GM18867 (cell line): ENCODE results near the gene WFS1.

Source experiments
- ATAC-seq: cut with Tn5 transposase; IDR thresholded peaks from one replicate; pipeline ENCODE4 v1.9.1; 2021; ENCODE audit warnings: mild to moderate bottlenecking, moderate library complexity; ENCODE audit not compliant: unreplicated experiment

WFS1 gene

GRCh38 chr4:6259886-6260285 is 9.8 kb upstream of the WFS1 start:
- ATAC-seq = no peak

GRCh38 chr4:6262176-6262575 is 7.5 kb upstream of the WFS1 start:
- ATAC-seq = no peak

- no peak for ATAC-seq
Measured at GRCh38 chr4:6262847-6263487, 6.7 kb upstream of the WFS1 start.

DNA sequence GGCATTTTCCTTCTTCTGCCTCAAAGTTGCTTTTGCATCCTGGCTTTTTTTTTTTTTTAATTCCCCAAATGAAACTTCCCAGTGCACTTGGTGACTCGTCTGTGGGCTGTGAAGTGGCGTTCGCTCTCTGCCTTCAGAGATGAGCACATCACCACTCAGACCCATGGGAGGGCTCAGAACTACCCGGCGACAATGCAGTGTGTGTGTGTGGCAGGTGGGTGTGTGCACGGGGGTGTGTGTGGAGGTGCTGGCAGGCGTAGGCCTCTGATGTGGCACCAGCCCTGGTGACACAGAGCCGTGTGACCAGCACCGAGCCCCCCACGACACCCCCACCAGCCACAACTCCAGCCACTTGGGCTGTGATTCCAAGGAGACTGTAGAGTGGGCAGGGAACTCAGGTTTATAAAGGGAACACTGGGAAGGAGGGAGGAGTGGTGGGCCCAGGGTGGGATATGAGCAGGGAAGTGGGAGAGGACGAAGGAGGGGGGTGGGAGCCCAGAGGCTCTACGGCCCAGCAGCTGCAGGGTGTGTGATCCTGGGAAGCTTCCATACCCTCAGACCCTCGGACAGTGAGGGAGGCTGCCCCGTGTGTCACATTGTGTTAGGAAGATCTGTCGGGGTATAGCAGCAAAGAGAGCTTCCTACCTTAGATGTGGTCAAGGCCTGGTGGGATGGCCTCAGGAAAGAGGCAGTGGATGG is 6.0 kb upstream of the WFS1 start:
- ATAC-seq = no peak

- no peak for ATAC-seq
Measured at GRCh38 chr4:6264225-6264540, 5.5 kb upstream of the WFS1 start.

GRCh38 chr4:6265546-6265945 is 4.1 kb upstream of the WFS1 start:
- ATAC-seq = no peak

GRCh38 chr4:6267573-6267972 is 2.1 kb upstream of the WFS1 start:
- ATAC-seq = no peak

DNA sequence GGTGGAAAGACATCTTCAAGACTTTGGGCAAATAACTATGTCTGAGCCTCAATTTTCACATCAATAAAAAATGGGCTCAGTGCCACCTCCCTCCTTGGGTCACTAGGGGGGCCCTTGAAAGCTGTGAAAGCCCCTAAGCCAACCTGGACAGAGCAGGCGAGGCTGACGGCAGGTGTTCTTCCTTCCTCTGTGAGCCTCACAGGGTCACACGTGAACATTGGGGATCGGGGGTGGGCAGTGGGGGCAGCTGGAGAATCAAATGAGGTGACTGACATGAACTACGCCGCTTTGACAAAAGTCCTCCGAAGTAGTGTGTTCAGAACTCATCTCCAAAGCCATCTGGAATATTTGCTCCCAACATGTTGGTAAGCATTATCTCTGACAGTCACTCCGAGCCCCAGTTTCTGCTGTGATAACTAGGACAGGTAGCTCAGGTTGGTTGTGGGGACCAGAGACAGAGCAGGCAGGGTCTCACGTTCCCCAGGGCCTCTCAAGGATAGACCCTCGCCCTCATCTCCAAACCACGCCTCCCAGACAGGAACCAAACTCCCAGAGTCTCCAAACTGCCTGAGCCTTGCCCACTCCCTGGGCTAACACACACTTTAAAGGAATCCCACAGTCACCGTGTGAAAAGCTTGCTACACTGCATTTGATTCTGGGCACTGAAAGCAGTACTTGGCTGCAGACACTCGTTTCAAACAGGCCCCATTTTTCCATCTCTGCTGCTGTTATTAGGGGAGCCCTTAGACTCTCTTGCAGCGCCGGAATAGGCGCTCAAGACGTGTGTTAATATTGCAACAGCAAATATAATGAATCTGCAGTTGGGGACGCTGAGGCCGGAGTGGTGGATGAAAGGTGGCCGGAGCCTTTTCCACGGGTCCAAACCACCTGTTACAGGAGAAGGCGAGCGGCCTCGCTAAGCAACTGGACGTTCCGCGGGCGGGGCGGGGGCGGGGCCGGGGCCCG is 717 bp upstream of the WFS1 start:
- peak; percentile 13 for ATAC-seq

DNA sequence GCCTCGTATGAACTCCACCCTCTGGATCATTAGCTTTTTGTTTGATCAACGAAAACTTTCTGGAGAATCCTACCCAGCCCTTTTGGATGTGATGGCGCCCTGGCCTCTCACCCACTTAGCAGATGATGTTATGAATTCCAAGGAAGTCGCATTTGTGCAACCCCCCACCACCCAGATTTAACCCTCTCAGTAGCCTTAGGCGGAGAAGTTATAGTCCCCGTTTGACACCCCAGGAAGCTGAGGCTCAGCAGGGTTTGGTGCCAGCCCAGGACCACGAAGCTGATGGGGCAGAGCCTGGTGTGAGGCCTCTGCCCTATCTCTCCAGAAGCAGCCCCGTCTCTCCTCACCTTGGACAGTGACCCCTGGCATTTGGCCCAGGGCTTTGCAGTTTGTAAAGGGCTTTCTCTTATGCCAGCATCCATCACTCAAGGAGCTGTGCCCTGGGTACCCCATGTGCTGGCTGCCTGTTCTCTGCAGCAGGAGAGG is 1.0 kb downstream of the WFS1 start:
- ATAC-seq = no peak

GRCh38 chr4:6271206-6271605 is 1.6 kb downstream of the WFS1 start:
- no peak for ATAC-seq

DNA sequence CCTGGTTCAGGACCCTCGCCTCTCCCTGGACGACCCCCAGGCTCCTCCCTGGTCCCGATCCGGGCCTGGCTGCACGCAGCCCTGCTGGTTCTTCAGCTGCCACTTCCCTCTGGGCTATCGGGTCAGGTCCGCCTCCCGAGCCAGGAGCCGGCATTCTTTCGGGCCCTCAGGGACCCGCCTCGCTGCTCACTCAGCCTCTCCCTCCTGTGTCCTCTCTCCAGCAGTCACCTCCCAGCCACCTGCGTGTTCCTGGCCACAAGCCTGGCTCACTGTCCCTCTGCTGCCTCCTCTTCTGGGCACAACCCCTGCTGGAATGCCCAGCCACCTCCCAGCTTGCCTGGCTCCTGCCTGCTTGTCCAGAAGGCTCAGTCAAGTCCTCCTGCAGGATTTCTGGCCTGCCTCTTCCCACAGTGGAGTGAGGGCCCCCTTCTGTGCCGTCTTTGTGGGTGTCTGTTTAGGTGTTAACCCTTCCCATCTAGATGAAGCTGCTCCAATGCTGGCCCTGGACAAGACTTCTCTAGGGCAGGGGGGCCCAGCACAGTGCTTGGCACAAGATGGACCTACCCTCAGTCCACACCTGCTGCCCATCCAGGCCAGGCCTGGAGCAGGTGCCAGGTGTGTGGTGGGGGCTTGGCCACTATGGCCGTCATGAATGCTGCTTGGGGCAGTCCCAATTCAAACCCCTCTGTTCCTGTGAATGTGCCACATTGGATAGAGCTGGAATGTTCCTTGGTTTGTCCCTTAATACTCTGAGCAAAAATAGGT is 2.2 kb downstream of the WFS1 start:
- ATAC-seq = no peak

DNA sequence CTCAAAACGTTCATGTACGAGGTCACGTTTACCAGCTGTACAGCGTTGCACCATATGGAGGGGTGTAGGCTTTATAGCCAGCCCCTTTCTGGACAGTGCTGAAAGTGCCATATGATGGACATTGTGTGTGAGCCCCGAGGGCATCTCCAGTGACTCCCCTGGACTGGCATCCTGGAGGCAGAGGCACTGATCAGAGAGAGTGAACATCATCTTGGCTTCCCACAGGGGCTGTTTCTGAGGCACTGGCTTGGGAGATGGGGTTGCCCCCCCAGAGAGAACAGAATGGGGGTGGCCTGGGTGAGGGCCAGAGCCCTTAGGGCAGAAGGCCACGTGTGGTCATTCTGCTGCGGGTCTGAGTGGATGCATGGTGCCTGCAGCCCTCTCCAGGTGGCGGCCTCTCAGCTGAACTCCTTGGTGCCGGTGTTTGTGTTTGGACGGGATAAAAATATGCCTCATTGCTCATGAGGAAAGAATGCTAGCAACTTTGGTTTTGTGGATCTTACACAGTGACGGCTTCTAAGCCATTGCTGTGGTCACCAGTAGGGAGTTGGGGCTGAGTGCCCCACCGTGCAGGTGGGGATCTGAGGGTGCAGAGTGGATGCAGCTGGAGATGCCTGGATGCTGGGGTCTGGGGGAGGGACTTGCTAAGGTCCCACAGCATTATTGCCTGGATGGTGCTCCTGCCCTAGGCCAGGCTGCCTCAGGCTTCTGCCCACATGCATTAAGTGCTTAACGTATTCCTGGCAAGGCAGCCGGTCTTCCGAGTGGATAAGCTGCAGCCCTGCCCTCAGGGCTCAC is 3.4 kb downstream of the WFS1 start:
- no peak for ATAC-seq

- ATAC-seq = no peak
Measured at GRCh38 chr4:6273661-6273990, 4.0 kb downstream of the WFS1 start.

DNA sequence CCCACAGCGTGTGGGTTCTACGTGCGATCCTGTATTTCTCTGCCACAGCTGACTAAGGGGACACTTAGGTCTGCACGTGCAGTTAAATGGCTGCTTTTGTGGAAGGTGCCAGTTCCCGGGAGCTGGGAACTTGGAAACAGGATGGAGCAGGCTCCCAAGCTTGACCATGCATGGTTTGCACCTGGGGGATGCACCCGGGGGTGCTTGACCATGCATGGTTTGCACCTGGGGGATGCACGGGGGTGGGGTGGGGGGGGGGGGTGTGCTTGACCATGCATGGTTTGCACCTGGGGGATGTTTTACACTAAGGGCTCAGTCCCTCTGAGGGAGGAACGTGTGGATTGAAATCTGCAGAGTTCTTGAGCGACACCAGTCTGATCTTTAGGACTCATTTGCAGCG is 5.7 kb downstream of the WFS1 start:
- ATAC-seq = no peak

DNA sequence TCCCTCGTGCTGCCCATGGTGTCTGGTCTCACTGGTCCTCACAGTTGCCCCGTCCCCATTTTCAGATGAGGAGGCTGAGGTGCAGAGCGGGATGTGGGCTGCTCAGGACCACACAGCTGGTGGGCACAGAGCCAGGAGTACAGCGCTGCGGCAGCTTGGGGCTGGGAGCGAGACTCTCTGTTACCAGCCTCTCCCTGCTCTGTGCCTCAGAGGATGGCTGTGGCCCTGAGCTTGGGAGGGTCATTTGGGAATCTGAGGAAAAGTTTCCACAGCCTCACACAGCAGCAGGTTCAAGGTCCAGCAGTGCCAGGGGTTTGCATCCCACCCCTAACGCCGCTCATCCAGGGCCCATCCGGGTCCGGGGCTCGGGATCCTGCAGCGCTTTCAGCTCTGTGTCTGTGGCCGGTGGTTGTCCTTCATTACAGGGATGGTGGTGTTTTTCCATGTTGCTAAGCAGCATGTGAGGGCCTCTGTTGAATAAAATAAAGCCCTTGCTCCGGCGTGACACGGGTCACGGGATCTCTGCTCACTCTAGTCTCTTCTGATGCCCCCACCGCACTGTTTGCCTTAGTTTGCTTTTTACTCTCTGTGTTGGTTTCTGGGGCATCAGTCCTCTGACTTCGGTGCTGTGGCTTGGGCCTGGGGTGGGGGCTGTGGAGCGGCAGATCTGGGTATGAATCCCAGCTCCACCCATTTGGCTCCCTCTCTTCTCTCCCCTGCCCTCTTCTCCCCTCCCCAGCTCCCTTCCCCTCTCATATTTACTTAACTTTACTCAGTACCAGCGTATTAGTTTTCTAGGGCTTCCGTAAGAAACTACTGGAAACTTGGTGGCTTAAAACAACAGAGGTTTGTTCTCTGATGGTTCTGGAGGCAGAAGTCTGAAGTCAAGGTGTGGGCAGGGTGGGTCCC is 6.5 kb downstream of the WFS1 start:
- no peak for ATAC-seq

DNA sequence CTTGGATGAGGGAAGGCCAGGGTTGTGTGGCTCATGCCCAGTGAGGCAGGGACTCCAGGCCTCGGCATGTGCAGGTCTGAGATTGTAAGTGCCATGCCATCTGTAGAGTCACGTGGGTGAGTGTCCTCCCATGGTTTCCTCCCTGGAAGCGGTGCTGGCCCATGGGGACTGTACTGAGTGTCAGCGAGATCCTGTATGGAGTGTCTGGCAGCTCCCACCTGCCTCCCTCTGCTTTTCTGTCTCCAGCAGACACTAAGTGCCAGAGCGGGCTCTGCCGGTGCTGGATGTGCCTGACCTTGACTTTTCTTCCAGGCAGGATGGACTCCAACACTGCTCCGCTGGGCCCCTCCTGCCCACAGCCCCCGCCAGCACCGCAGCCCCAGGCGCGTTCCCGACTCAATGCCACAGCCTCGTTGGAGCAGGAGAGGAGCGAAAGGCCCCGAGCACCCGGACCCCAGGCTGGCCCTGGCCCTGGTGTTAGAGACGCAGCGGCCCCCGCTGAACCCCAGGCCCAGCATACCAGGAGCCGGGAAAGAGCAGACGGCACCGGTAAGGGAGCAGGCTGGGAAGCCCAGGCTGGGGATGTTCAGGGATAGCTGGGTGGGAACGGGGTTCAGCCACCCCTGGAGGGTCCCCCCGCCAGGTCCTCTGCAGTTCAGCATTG is 7.6 kb downstream of the WFS1 start:
- no peak for ATAC-seq

- ATAC-seq = no peak
Measured at GRCh38 chr4:6277935-6278800, 8.5 kb downstream of the WFS1 start.

DNA sequence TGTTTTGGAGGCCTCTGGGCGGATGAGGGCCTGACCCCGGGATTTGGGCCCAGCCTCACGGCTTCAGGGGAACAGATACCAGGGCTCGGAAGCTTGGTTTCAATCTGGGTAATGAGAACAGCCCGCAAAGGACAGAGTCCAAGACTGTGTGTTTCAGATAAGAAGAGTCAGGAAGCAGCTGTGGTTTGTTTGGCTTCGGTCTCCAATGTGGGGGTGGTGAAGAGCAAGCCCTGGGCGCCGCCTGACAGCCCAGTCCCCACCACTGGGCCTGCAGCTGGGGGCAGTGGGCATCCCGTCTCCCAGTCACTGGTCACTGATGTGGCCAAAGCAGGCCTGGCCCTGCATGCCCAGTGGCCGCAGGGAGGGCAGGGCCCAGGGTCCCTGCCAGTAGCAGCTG is 9.1 kb downstream of the WFS1 start:
- ATAC-seq = peak; percentile 61
